Right lobe of liver (tissue), 6 donors: ENCODE measurements around the gene IFI16. TPM values are rescaled to one million over a fixed set of nuclear protein-coding genes. Genes with fewer than 3 reads are reported as not detected.

Experiments used
- ATAC-seq, 4 donors: fragments of 200-7000 bp; cut with Tn5 transposase; one replicate each; pipeline ENCODE4 v1.9.1; 2020; ENCODE audit warnings: mild to moderate bottlenecking in 4 of 4, moderate library complexity in 4 of 4
- DNase-seq, 3 donors: peaks; one replicate each; pipeline ENCODE4 v3.0.0-alpha.2; 2020
- H3K27ac ChIP-seq, 3 donors: fragments of 200-600 bp; one replicate each; pipeline ENCODE4 v1.8.0; 2022
- H3K27me3 ChIP-seq, 2 donors: fragments of 200-600 bp; one replicate each; pipeline ENCODE4 v1.8.0; 2022
- H3K36me3 ChIP-seq, 4 donors: fragments of 200-600 bp; sonication (generic) in 1 of 4; one replicate each; pipeline versions ENCODE4 v1.5.1 to v1.8.0; 2017 to 2022; ENCODE audit warnings: control low read depth in 1 of 4
- H3K4me1 ChIP-seq, 4 donors: fragments of 200-600 bp; sonication (generic) in 1 of 4; one replicate each; pipeline versions ENCODE4 v1.5.1 to v1.8.0; 2017 to 2022; ENCODE audit warnings: control low read depth in 1 of 4
- H3K4me3 ChIP-seq, 3 donors: fragments of 200-600 bp; one replicate each; pipeline ENCODE4 v1.8.0; 2022
- H3K9me3 ChIP-seq, 4 donors: fragments of 200-600 bp; sonication (generic) in 1 of 4; one replicate each; pipeline versions ENCODE4 v1.5.1 to v1.8.0; 2017 to 2022; ENCODE audit warnings: control low read depth in 1 of 4
- CTCF ChIP-seq, 4 donors: fragments of 200-600 bp in 3 of 4; fragments of 450-650 bp in 1 of 4; IDR thresholded peaks; one replicate each; pipeline versions ENCODE4 v1.5.1 to v1.8.0; 2016 to 2022; ENCODE audit warnings: antibody characterized with exemption in 4 of 4, mild to moderate bottlenecking in 2 of 4
- POLR2A ChIP-seq: fragments of 450-650 bp; IDR thresholded peaks from one replicate; pipeline ENCODE4 v1.6.1; 2017; ENCODE audit warnings: antibody characterized with exemption, mild to moderate bottlenecking
- WGBS: methylation state at CpG from one replicate; pipeline ENCODE4 v1.1.6; 2018; ENCODE audit warnings: low coverage, low lambda C conversion rate; ENCODE audit not compliant: insufficient coverage; ENCODE audit errors: missing lambda C conversion rate; 5-methylcytosine and 5-hydroxymethylcytosine counted together
- intact Hi-C, 2 donors: fragments of 100-400 bp; cut with DNase I; formaldehyde crosslinking; loops; one replicate each; pipeline versions ENCODE4 v1.11.2 to v1.14.1; 2022
- total RNA-seq, 6 experiments: library from RNA; depleted of rRNA in 2 of 6; stranded (reverse); fragments of >200 nt in 2 of 6; fragmentation: NEBNext Ultra II Directional in 3 of 6; extraction: Animal tissue kit (Norgen Biotek cat#: 25700) in 3 of 6; gene quantifications; one replicate each; pipeline versions ENCODE4 v1.1.0 to v1.2.4, GENCODE V29; 2016 to 2023
- donor health status: DM: no; HTN: yes; CAD: no.
- donor health status: DM: no; HTN: no; CAD: no.
- donor health status: DM: no; HTN: no; CAD: no.
- donor health status: DM: no; HTN: yes; CAD: no.
- donor health status: DM: no; HTN: yes; CAD: no.

Gene IFI16
- total RNA-seq, 6 experiments from 2014 or later = 3.3 to 20.3 (median 9.1) TPM

- intact Hi-C loops = no loop called here
- Histone ChIP-seq H3K9me3 (no peaks in the 10 kb centered on the region), H3K4me1 (no peaks in the 10 kb centered on the region), H3K4me3 (no peak overlapping the region), H3K27ac (no peak overlapping the region), H3K27me3 (no peaks in the 10 kb centered on the region), H3K36me3 (no peaks in the 10 kb centered on the region)
- no peak for TF ChIP-seq POLR2A
- TF ChIP-seq CTCF (IDR thresholded peaks at IDR 0.05) = no peak
- no peak for ATAC-seq
- 50% methylated on average over 6 of the region's 6 CpGs for WGBS
- no peak for DNase-seq
These were observed 79.0 kb downstream of the IFI16 start for GRCh38 chr1:159088546-159089183.

GRCh38 chr1:159089184-159089791 lies 79.6 kb downstream of the IFI16 start:
- Histone ChIP-seq H3K36me3 (no peaks in the 10 kb centered on the region), H3K27ac (no peak overlapping the region), H3K4me3 (no peak overlapping the region), H3K9me3 (no peaks in the 10 kb centered on the region), H3K27me3 (no peaks in the 10 kb centered on the region), H3K4me1 (no peaks in the 10 kb centered on the region)
- ATAC-seq = peak in 1 of 4 donors; percentile 28
- TF ChIP-seq POLR2A = no peak
- TF ChIP-seq CTCF (IDR thresholded peaks at IDR 0.05) = peak; percentile 32 to 56 (median 44)
- no peak for DNase-seq
- intact Hi-C loops = no loop called here
- WGBS = 72% methylated on average over 4 of the region's 4 CpGs

GRCh38 chr1:159090286-159091179 lies 80.8 kb downstream of the IFI16 start:
- Histone ChIP-seq H3K4me3 (no peak overlapping the region), H3K9me3 (no peaks in the 10 kb centered on the region), H3K36me3 (no peaks in the 10 kb centered on the region), H3K27ac (no peak overlapping the region), H3K4me1 (no peaks in the 10 kb centered on the region), H3K27me3 (no peaks in the 10 kb centered on the region)
- intact Hi-C loops = no loop called here
- WGBS = 59% methylated on average over 4 of the region's 4 CpGs
- DNase-seq (no peak), ATAC-seq (no peak)
- TF ChIP-seq POLR2A (no peak), CTCF (IDR thresholded peaks at IDR 0.05) (no peak)

- no peak overlapping the region for H3K4me3 ChIP-seq
- DNase-seq (no peak), ATAC-seq (no peak)
- H3K9me3 ChIP-seq = no peaks in the 10 kb centered on the region
- TF ChIP-seq CTCF (IDR thresholded peaks at IDR 0.05) (no peak), POLR2A (no peak)
- no peaks in the 10 kb centered on the region for H3K36me3 ChIP-seq
- 61% methylated on average over 2 of the region's 2 CpGs for WGBS
- intact Hi-C loops = no loop called here
- H3K27ac ChIP-seq = no peak overlapping the region
- H3K27me3 ChIP-seq = no peaks in the 10 kb centered on the region
- no peaks in the 10 kb centered on the region for H3K4me1 ChIP-seq
These were observed 81.5 kb downstream of the IFI16 start for GRCh38 chr1:159091180-159091560.
